ENCODE data around the gene PPCS. TPM values are rescaled to one million over a fixed set of nuclear protein-coding genes. Genes with fewer than 3 reads are reported as not detected.

Gene PPCS
- total and polyA plus RNA-seq, 8 donors, result 59.0 to 72.9 (median 64.8) TPM

Other genes with a start within 250 kb of the PPCS start
- gene FOXJ3, start 121.3 kb upstream of the PPCS start, total RNA-seq, result 10 to 100 TPM; 39.6 to 46.2 TPM
- gene FOXJ3, start 121.3 kb upstream of the PPCS start, polyA plus RNA-seq (ENCODE audit: insufficient read length in 6 of 6), result 10 to 100 TPM; 54.4 to 65.2 (median 59.7) TPM
- gene RIMKLA, start 75.8 kb upstream of the PPCS start, total RNA-seq, result 10 to 100 TPM in 1 of 2 donors, 1 to 10 TPM in 1; 7.8 to 11.4 TPM
- under 1 TPM; 0.40 to 0.92 (median 0.72) TPM for gene RIMKLA, start 75.8 kb upstream of the PPCS start, polyA plus RNA-seq (ENCODE audit: insufficient read length in 6 of 6)
- gene ZMYND12, start 521 bp upstream of the PPCS start, total RNA-seq, result 1 to 10 TPM; 2.4 to 3.8 TPM
- gene ZMYND12, start 521 bp upstream of the PPCS start, polyA plus RNA-seq (ENCODE audit: insufficient read length in 6 of 6), result 1 to 10 TPM; 1.7 to 5.3 (median 2.0) TPM
- gene CCDC30, start 6.7 kb downstream of the PPCS start, total RNA-seq, result 1 to 10 TPM; 4.5 to 6.8 TPM
- gene CCDC30, start 6.7 kb downstream of the PPCS start, polyA plus RNA-seq (ENCODE audit: insufficient read length in 6 of 6), result 10 to 100 TPM in 5 of 6 donors, 1 to 10 TPM in 1; 9.7 to 16.2 (median 13.9) TPM
- gene PPIH, start 201.9 kb downstream of the PPCS start, total RNA-seq, result 10 to 100 TPM; 26.6 to 30.5 TPM
- gene PPIH, start 201.9 kb downstream of the PPCS start, polyA plus RNA-seq (ENCODE audit: insufficient read length in 6 of 6), result 10 to 100 TPM; 52.4 to 65.2 (median 59.0) TPM
- 100 to 1,000 TPM; 552 to 685 TPM for gene YBX1, start 225.9 kb downstream of the PPCS start, total RNA-seq
- 100 to 1,000 TPM; 461 to 581 (median 540) TPM for gene YBX1, start 225.9 kb downstream of the PPCS start, polyA plus RNA-seq (ENCODE audit: insufficient read length in 6 of 6)

Data from left lung (tissue), 8 donors.